SH-SY5Y (cell line): ENCODE measurements around the gene CPLX3.

Source experiments
- GATA2 ChIP-seq: IDR thresholded peaks from 2 replicates; pipeline ENCODE4 v1.6.1; 2011; ENCODE audit warnings: mild to moderate bottlenecking, low read depth, low read length
- GATA3 ChIP-seq: IDR thresholded peaks from 2 replicates; pipeline ENCODE4 v1.6.1; 2011; ENCODE audit warnings: low read depth, mild to moderate bottlenecking, low read length, moderate library complexity

DNA sequence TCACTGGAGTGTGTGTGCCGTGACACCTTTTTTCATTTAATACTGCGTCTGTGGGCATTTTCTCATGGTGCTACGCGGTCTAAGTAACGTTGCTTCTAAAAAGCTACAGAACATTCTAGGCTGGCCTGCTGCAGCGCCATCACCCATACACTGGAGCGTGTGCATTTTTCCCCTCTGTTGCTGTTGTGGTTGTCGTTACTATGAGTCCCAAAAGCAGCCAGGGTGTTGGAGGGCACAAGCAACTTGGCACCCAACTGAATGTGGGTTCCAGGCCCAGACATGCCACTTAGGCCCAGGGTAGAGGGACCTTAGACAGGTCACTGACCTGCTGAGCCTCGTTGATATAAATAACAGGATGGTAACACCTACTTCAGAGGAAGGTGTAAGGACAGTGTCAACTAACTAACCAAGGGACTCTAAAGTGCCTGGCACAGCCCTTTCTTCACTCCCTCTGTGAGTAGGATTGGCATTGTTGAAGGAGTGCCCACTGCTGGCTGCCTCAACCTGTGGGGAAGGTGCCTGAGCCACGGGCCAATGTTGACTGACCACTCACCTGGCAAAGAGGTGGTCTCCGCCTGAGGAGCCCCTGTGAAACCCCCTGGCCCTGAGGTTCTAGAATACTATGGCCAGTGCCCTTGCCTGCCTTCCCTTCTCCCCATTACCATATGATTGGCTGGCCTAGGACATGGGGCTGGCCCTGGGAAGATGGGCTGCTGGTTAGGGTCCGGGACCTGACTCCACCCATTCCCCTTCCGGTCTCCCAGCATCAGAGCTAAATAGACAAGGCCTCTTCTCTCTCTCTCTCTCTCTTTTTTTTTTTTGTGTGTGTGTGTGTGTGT lies 41.0 kb upstream of the CPLX3 start:
- TF ChIP-seq GATA2 (no peak), GATA3 (no peak)
